HepG2 (cell line): ENCODE results near the gene ZNF813. TPM values are rescaled to one million over a fixed set of nuclear protein-coding genes. Genes with fewer than 3 reads are reported as not detected.
A peak's percentile ranks its signal among the peaks of the same experiment; 100 is the strongest.

Experiments used
- ATAC-seq: fragments of 200-7000 bp; cut with Tn5 transposase; 3 replicates; pipeline ENCODE4 v1.9.1; 2020; ENCODE audit warnings: mild to moderate bottlenecking, moderate library complexity
- BruUV-seq: library from RNA; stranded (reverse); fragments of 400-500 nt; replicated peaks from 2 replicates; lab custom pipeline; 2021; lab: Mats Ljungman, UMichigan
- CTCF ChIA-PET: fragments of 300-600 bp; formaldehyde crosslinking; extraction: SDS; loops from one replicate; lab custom pipeline; 2021; ENCODE audit warnings: low total read pairs, inconsistent platforms, low intra/inter-chr PET ratio; lab: Yijun Ruan, JAX
- POLR2A ChIA-PET: fragments of 350-600 bp; sonication (Branson Sonifier 250); formaldehyde crosslinking; loops from one replicate; lab custom pipeline; 2020; ENCODE audit warnings: antibody characterized with exemption, inconsistent platforms; lab: Yijun Ruan, JAX
- DNase-seq: peaks from one replicate; pipeline ENCODE4 v3.0.0-alpha.2; 2015; ENCODE audit warnings: low spot score
- FAIRE-seq: peaks from 3 replicates; lab custom pipeline; 2011; peaks lifted over from hg19 to GRCh38; lab: Jason Lieb, UNC
- H2AFZ ChIP-seq: one replicate; pipeline ENCODE4 v1.6.1; 2011; ENCODE audit warnings: low read length, inconsistent platforms
- H3K27ac ChIP-seq: fragments of 300-600 bp; 3 replicates; pipeline ENCODE4 v1.8.0; 2011; ENCODE audit warnings: mixed run types, mild to moderate bottlenecking, mixed read lengths, low read length, inconsistent platforms; ENCODE audit not compliant: insufficient read depth; ENCODE audit errors: extremely low read length
- H3K27me3 ChIP-seq, 2 experiments: fragments of 200-600 bp in 1 of 2; 2 replicates in 1 of 2; 3 replicates in 1 of 2; pipeline versions ENCODE4 v1.6.0 to v1.8.0; 2011; ENCODE audit warnings: low read length in 2 of 2, mild to moderate bottlenecking in 2 of 2, moderate library complexity in 2 of 2, inconsistent platforms in 1 of 2; ENCODE audit not compliant: insufficient read depth in 2 of 2, control insufficient read depth in 1 of 2
- H3K36me3 ChIP-seq, 2 experiments: fragments of 200-600 bp in 1 of 2; replicated peaks in 1 of 2; 2 replicates in 1 of 2; 3 replicates in 1 of 2; pipeline versions ENCODE4 v1.5.1 to v1.8.0; 2011; ENCODE audit warnings: low read length in 2 of 2, inconsistent platforms in 1 of 2; ENCODE audit not compliant: insufficient read depth in 2 of 2, control insufficient read depth in 1 of 2
- H3K4me1 ChIP-seq: 2 replicates; pipeline ENCODE4 v1.5.1; 2012; ENCODE audit warnings: low read length, inconsistent platforms; ENCODE audit not compliant: insufficient read depth
- H3K4me2 ChIP-seq: 2 replicates; pipeline ENCODE4 v1.6.0; 2011; ENCODE audit warnings: low read depth, low read length, inconsistent platforms
- H3K4me3 ChIP-seq, 3 experiments: fragments of 200-600 bp in 1 of 3; sonication (generic), shearing (Covaris generic) in 1 of 3; replicated peaks in 1 of 3; 2 replicates each; pipeline ENCODE4 v1.5.1; 2011 to 2016; ENCODE audit warnings: low read length in 3 of 3, inconsistent platforms in 2 of 3, low read depth in 2 of 3, mild to moderate bottlenecking in 2 of 3, control low read depth in 1 of 3, mixed read lengths in 1 of 3; ENCODE audit not compliant: insufficient read depth in 1 of 3
- H3K79me2 ChIP-seq: one replicate; pipeline ENCODE4 v1.6.1; 2011; ENCODE audit warnings: low read length, inconsistent platforms; ENCODE audit not compliant: insufficient read depth
- H3K9ac ChIP-seq: 2 replicates; pipeline ENCODE4 v1.6.0; 2011; ENCODE audit warnings: mild to moderate bottlenecking, low read depth, low read length, inconsistent platforms; ENCODE audit not compliant: insufficient read depth
- H3K9me3 ChIP-seq: 2 replicates; pipeline ENCODE4 v1.5.1; 2012; ENCODE audit warnings: mild to moderate bottlenecking, low read length
- H4K20me1 ChIP-seq: 2 replicates; pipeline ENCODE4 v1.6.0; 2011; ENCODE audit warnings: inconsistent platforms, mild to moderate bottlenecking, low read length, moderate library complexity; ENCODE audit not compliant: insufficient read depth
- ATF4 ChIP-seq, 2 experiments: fragments of 450-650 bp in 1 of 2; sonication (generic) in 1 of 2; formaldehyde crosslinking; IDR thresholded peaks; 2 replicates each; pipeline versions ENCODE4 v1.5.0 to v1.8.0; 2020 to 2022; ENCODE audit warnings: mild to moderate bottlenecking in 1 of 2, missing genetic modification reagents in 1 of 2
- KDM4B ChIP-seq: sonication (generic); formaldehyde crosslinking; IDR thresholded peaks from 2 replicates; pipeline ENCODE4 v1.4.0; 2020; ENCODE audit warnings: missing genetic modification reagents
- MTA3 ChIP-seq: sonication (generic); formaldehyde crosslinking; IDR thresholded peaks from 2 replicates; pipeline ENCODE4 v1.4.0; 2020; ENCODE audit warnings: missing genetic modification reagents
- RERE ChIP-seq: IDR thresholded peaks from 2 replicates; pipeline ENCODE4 v1.6.1; 2016; ENCODE audit warnings: low read depth, missing genetic modification reagents, missing compliant biosample characterization
- ZFYVE20 ChIP-seq: sonication (generic); formaldehyde crosslinking; IDR thresholded peaks from 2 replicates; pipeline ENCODE4 v1.8.0; 2023; ENCODE audit warnings: low read depth, mild to moderate bottlenecking, moderate library complexity, missing genetic modification reagents, borderline replicate concordance
- ZNF562 ChIP-seq: sonication (generic); formaldehyde crosslinking; IDR thresholded peaks from 2 replicates; pipeline ENCODE4 v1.8.0; 2022; ENCODE audit warnings: missing genetic modification reagents, borderline replicate concordance
- WGBS: methylation state at CpG from one replicate; pipeline ENCODE4 v1.1.6; 2017; ENCODE audit warnings: low lambda C conversion rate; 5-methylcytosine and 5-hydroxymethylcytosine counted together
- in situ Hi-C: cut with HindIII; loops from 2 replicates; pipeline ENCODE4 v1.10.0; 2017; ENCODE audit warnings: low pct_unique_long_range_greater_than_20kb; ENCODE audit not compliant: extremely low pct_ligation_motif_present
- intact Hi-C: fragments of 100-400 bp; cut with micrococcal nuclease; formaldehyde crosslinking; loops from one replicate; pipeline ENCODE4 v1.10.0; 2022; ENCODE audit not compliant: unreplicated experiment
- polyA plus RNA-seq, 8 experiments: library from polyadenylated mRNA; depleted of rRNA in 3 of 8; stranded (reverse) in 7 of 8; unstranded in 1 of 8; fragments of >200 nt; fragmentation: Illumina TruSeq in 4 of 8; extraction: Trizol in 4 of 8; gene quantifications; 2 replicates each; pipeline versions ENCODE4 v1.2.1 to v1.2.3, GENCODE V29; 2011 to 2016; ENCODE audit warnings: low read depth in 4 of 8, missing spikeins in 1 of 8, mixed read lengths in 1 of 8; ENCODE audit not compliant: insufficient read depth in 1 of 8
- total RNA-seq, 5 experiments: library from RNA; depleted of rRNA; stranded (reverse); fragments of >200 nt; fragmentation: Illumina TruSeq; extraction: Trizol; gene quantifications; 2 replicates each; pipeline ENCODE4 v1.2.3, GENCODE V29; 2016; ENCODE audit warnings: low read depth in 1 of 5

ZNF813 gene
- total and polyA plus RNA-seq, 2 of the 13 experiments (the other 11 are each of a cell fraction or from before 2014, with no cell fraction given) = 2.1 to 8.9 TPM

GRCh38 chr19:53532362-53532761 is 64.8 kb downstream of the ZNF813 start:
- no peak for ATAC-seq
- Histone ChIP-seq H3K9me3 (no peaks in the 10 kb centered on the region), H4K20me1 (no peaks in the 10 kb centered on the region), H2AFZ (no peak overlapping the region), H3K36me3 (peaks cover 0 to 6% of the 10 kb centered on the region in 2 experiments; a peak in 1 of 5 replicates), H3K79me2 (no peaks in the 10 kb centered on the region), H3K4me1 (peaks cover 73% of the 10 kb centered on the region), H3K4me2 (no peak overlapping the region), H3K27ac (peak overlapping the region; percentile 89), H3K4me3 (no peak overlapping the region), H3K9ac (peak overlapping the region; percentile 17; the same call in 1 of the 2 replicates), H3K27me3 (no peaks in the 10 kb centered on the region)
- intact Hi-C loops = no loop called here
- FAIRE-seq = no peak
- POLR2A ChIA-PET = no interaction called here
- WGBS = 97% methylated on average over 1 of the region's 1 CpG
- CTCF ChIA-PET = no interaction called here
- TF ChIP-seq KDM4B (CRISPR knock-in tag) (no peak), ZFYVE20 (CRISPR knock-in tag) (no peak), ATF4 (CRISPR knock-in tag; IDR thresholded peaks at IDR 0.05) (no peak), RERE (CRISPR knock-in tag) (no peak), ZNF562 (CRISPR knock-in tag) (no peak), MTA3 (CRISPR knock-in tag) (no peak)
- in situ Hi-C loops = no loop called here
- no TSS peak for BruUV-seq
- no peak for DNase-seq
